PC-3 (cell line): ENCODE data around the gene SCN8A.

ENCODE experiments used
- CTCF ChIP-seq: fragments of 300-600 bp; sonication (generic); conservative IDR thresholded peaks from 2 replicates; pipeline ENCODE4 v1.5.1; 2017; ENCODE audit warnings: antibody characterized with exemption, low read depth, mild to moderate bottlenecking, low read length
- EZH2phosphoT487 ChIP-seq: fragments of 300-600 bp; sonication (generic); IDR thresholded peaks from 2 replicates; pipeline ENCODE4 v1.6.1; 2018; ENCODE audit warnings: mild to moderate bottlenecking, antibody characterized with exemption, low read length, borderline replicate concordance

GRCh38 chr12:51600721-51601120 is 9.7 kb downstream of the SCN8A start:
- TF ChIP-seq CTCF (no peak), EZH2phosphoT487 (no peak)
